ENCODE measurements around the gene PLBD1.

- TF ChIP-seq CTCF (IDR thresholded peaks at IDR 0.05) (no peak), ZFX (IDR thresholded peaks at IDR 0.05; ENCODE audit: borderline replicate concordance) (no peak)
Measured at GRCh38 chr12:14510574-14510973, 57.1 kb downstream of the PLBD1 start.
